Osteocyte (in vitro differentiated cells): ENCODE results near the gene KAT2B. TPM values are rescaled to one million over a fixed set of nuclear protein-coding genes. Genes with fewer than 3 reads are reported as not detected.
"Not testable (repeated sequence)": the region's sequence is repeated elsewhere in the genome, so short reads cannot be mapped to it uniquely, and the experiment has no call there.

Experiments used
- DNase-seq: peaks from one replicate; pipeline ENCODE4 v3.0.0; 2021; ENCODE audit warnings: mixed read lengths; ENCODE audit not compliant: unreplicated experiment; ENCODE audit errors: extremely low spot score
- H3K27ac Mint-ChIP-seq: one replicate; pipeline ENCODE4 v1.8.0; 2021; ENCODE audit warnings: mild to moderate bottlenecking, mixed read lengths; ENCODE audit not compliant: unreplicated experiment
- H3K27me3 Mint-ChIP-seq: one replicate; pipeline ENCODE4 v1.8.0; 2021; ENCODE audit warnings: mixed read lengths; ENCODE audit not compliant: unreplicated experiment
- H3K36me3 Mint-ChIP-seq: one replicate; pipeline ENCODE4 v1.8.0; 2021; ENCODE audit warnings: mixed read lengths; ENCODE audit not compliant: unreplicated experiment
- H3K4me1 Mint-ChIP-seq: one replicate; pipeline ENCODE4 v1.8.0; 2021; ENCODE audit warnings: mixed read lengths; ENCODE audit not compliant: unreplicated experiment
- H3K4me3 Mint-ChIP-seq: one replicate; pipeline ENCODE4 v1.8.0; 2021; ENCODE audit warnings: mild to moderate bottlenecking, moderate library complexity, mixed read lengths; ENCODE audit not compliant: unreplicated experiment
- H3K9me3 Mint-ChIP-seq: one replicate; pipeline ENCODE4 v1.8.0; 2021; ENCODE audit warnings: mixed read lengths; ENCODE audit not compliant: unreplicated experiment
- total RNA-seq: library from RNA; stranded (reverse); gene quantifications from 2 replicates; pipeline ENCODE4 v1.2.1, GENCODE V29; 2021
- TF ChIP-seq, protein P1 (sequence below): fragments of 200-600 bp; sonication (generic); IDR thresholded peaks from 2 replicates; pipeline ENCODE4 v1.5.0; 2021; ENCODE audit warnings: antibody characterized with exemption, mild to moderate bottlenecking, moderate library complexity

Gene KAT2B
- total RNA-seq, 1 donor from 2014 or later: 15.7 TPM

DNA sequence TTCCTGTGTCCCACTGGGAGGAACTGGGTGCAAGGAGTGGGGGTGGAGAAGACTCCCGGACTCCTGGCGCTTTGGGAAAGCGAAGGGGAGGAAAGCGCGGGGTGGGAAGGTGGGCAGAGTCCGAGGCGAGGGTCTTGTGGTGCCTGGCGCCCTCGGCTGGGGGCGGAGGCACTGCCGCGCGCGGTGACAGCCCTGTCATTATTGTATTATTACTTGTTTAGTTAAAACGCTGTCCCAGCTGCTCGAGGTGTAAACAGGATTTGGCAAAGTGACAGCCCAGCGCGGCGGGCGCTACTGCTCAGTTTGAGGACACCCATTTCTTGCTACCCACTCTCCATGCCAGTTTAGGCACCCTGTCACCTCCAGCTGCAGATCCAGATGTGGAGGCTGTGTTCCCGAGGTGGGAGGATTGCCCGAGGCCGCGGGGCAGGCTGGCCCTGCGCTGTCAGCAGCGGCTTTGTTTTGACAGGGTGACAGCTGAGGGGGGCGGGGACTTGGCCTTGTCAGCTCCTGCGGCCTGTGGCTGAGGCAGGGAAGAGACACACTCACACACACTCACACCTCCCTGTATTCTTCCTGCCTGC lies 1.0 kb downstream of the KAT2B start:
- peaks cover 38% of the 10 kb centered on the region for H3K4me1 Mint-ChIP-seq
- peak overlapping the region; percentile 96 for H3K4me3 Mint-ChIP-seq
- no peaks in the 10 kb centered on the region for H3K9me3 Mint-ChIP-seq
- H3K36me3 Mint-ChIP-seq: no peaks in the 10 kb centered on the region
- DNase-seq: peak; percentile 85
- H3K27me3 Mint-ChIP-seq: no peaks in the 10 kb centered on the region
- TF ChIP-seq, protein P1, sequence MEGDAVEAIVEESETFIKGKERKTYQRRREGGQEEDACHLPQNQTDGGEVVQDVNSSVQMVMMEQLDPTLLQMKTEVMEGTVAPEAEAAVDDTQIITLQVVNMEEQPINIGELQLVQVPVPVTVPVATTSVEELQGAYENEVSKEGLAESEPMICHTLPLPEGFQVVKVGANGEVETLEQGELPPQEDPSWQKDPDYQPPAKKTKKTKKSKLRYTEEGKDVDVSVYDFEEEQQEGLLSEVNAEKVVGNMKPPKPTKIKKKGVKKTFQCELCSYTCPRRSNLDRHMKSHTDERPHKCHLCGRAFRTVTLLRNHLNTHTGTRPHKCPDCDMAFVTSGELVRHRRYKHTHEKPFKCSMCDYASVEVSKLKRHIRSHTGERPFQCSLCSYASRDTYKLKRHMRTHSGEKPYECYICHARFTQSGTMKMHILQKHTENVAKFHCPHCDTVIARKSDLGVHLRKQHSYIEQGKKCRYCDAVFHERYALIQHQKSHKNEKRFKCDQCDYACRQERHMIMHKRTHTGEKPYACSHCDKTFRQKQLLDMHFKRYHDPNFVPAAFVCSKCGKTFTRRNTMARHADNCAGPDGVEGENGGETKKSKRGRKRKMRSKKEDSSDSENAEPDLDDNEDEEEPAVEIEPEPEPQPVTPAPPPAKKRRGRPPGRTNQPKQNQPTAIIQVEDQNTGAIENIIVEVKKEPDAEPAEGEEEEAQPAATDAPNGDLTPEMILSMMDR: no peak
- H3K27ac Mint-ChIP-seq: peak overlapping the region; percentile 92

DNA sequence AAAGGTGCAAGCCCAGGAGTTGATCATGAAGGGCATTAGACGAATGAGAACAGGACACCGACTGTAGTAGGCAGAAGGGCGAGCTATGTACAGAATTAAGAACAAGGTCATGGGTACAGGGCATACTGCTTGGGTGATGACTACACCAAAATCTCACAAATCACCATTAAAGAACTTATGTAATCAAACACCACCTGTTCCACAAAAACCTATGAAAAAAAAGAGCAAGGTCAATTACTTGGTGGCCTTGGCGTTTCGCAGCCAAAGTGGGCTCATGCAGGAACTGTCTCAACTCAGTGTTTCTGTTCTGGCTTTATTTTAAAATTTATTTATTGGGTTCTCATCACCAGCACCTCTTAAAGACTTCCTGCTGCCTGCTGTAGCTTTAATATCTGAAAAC lies 2.1 kb downstream of the KAT2B start:
- no peaks in the 10 kb centered on the region for H3K27me3 Mint-ChIP-seq
- H3K4me3 Mint-ChIP-seq: peak overlapping the region; percentile 96
- peaks cover 38% of the 10 kb centered on the region for H3K4me1 Mint-ChIP-seq
- H3K9me3 Mint-ChIP-seq: no peaks in the 10 kb centered on the region
- no peak overlapping the region for H3K27ac Mint-ChIP-seq
- TF ChIP-seq, protein P1: no peak
- no peak for DNase-seq
- no peaks in the 10 kb centered on the region for H3K36me3 Mint-ChIP-seq

DNA sequence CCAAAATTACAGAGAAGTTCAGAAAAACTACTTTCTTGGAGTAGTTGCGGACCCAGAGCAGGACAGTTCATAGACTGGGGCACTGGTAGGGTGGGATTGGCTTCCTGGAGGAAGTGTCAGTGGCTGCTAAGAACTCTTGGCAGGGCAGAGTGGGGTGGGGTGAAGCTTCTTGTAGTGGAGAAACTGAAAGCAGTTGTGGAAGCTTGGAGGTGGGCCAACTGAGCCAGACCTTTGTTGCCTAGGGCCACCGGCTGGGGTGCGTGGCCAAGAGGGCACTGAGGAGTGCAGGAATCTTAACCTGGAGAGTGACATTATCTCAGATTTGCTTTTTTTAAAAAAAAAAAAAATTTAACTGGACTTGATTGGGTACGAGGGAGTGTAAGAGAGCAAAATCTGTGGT lies 3.1 kb downstream of the KAT2B start:
- TF ChIP-seq, protein P1: no peak
- H3K4me3 Mint-ChIP-seq: peak overlapping the region; percentile 31
- no peak for DNase-seq
- peaks cover 45% of the 10 kb centered on the region for H3K4me1 Mint-ChIP-seq
- H3K9me3 Mint-ChIP-seq: no peaks in the 10 kb centered on the region
- H3K27me3 Mint-ChIP-seq: no peaks in the 10 kb centered on the region
- H3K27ac Mint-ChIP-seq: peak overlapping the region; percentile 75
- H3K36me3 Mint-ChIP-seq: no peaks in the 10 kb centered on the region

- H3K36me3 Mint-ChIP-seq: no peaks in the 10 kb centered on the region
- TF ChIP-seq, protein P1: no peak
- H3K4me1 Mint-ChIP-seq: peaks cover 46% of the 10 kb centered on the region
- H3K4me3 Mint-ChIP-seq: no peak overlapping the region
- H3K27me3 Mint-ChIP-seq: no peaks in the 10 kb centered on the region
- H3K9me3 Mint-ChIP-seq: no peaks in the 10 kb centered on the region
- no peak for DNase-seq
- peak overlapping the region; percentile 75 for H3K27ac Mint-ChIP-seq
Observed at GRCh38 chr3:20043825-20044224, 3.6 kb downstream of the KAT2B start.

GRCh38 chr3:20045141-20045540 lies 4.9 kb downstream of the KAT2B start:
- H3K27ac Mint-ChIP-seq, H3K4me3 Mint-ChIP-seq, H3K9me3 Mint-ChIP-seq, DNase-seq, H3K27me3 Mint-ChIP-seq, H3K36me3 Mint-ChIP-seq: not testable (repeated sequence)
- peaks cover 39% of the 10 kb centered on the region for H3K4me1 Mint-ChIP-seq

GRCh38 chr3:20046556-20046955 lies 6.3 kb downstream of the KAT2B start:
- TF ChIP-seq, protein P1: no peak
- Mint-ChIP-seq H3K36me3 (no peaks in the 10 kb centered on the region), H3K27me3 (no peaks in the 10 kb centered on the region)

More at GRCh38 chr3:20046556-20046955, 6.3 kb downstream of the KAT2B start:
- no peak overlapping the region for H3K27ac Mint-ChIP-seq
- DNase-seq: no peak
- H3K4me1 Mint-ChIP-seq: peaks cover 36% of the 10 kb centered on the region
- no peaks in the 10 kb centered on the region for H3K9me3 Mint-ChIP-seq
- no peak overlapping the region for H3K4me3 Mint-ChIP-seq
